Measurements from ENCODE around the gene KMT5C. TPM values are rescaled to one million over a fixed set of nuclear protein-coding genes. Genes with fewer than 3 reads are reported as not detected.

KMT5C gene
- total and polyA plus RNA-seq, 2 experiments from 2014 or later = 63.5 to 82.4 TPM

DNA sequence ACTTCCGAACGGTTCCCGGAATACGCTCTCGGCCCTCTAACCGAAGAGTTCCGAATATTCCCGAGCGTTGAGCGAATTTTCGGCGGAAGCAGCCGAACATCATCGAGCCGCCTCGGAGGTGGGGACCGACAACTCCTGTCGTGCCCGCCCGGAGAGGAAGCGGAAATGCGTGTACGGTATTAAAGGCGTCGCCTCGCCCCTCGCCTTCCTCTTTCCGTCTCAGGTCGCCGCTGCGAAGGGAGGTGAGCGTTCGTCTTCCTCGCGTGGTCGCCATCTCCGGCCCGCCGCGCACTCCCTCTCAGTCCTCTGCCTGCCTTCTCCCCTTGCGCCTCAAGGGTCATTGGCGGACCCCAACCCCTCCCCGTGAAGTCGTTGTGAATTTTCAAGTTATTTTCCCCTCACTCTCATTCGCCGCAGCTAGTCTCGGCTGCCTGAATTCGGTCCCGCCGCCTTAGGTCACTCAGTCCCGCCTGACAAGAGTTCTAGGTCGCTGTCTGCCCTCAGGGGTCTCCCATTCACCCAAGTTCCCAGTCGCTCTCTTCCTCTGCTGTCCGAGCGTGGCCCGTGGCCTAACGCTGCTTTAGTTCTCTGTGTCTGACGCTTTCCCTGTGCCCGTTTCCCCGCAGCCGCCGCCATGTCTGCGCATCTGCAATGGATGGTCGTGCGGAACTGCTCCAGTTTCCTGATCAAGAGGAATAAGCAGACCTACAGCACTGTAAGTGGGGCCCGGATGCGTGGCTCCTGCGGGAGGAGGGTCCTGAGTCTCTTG, 46.2 kb downstream of the KMT5C start, which contains the start of gene RPL28:
RPL28 (plus strand) TSS at position 209 of the 769 bp plus-strand sequence; CDS start at position 635, 426 bp downstream.
- TF ChIP-seq, protein P1, sequence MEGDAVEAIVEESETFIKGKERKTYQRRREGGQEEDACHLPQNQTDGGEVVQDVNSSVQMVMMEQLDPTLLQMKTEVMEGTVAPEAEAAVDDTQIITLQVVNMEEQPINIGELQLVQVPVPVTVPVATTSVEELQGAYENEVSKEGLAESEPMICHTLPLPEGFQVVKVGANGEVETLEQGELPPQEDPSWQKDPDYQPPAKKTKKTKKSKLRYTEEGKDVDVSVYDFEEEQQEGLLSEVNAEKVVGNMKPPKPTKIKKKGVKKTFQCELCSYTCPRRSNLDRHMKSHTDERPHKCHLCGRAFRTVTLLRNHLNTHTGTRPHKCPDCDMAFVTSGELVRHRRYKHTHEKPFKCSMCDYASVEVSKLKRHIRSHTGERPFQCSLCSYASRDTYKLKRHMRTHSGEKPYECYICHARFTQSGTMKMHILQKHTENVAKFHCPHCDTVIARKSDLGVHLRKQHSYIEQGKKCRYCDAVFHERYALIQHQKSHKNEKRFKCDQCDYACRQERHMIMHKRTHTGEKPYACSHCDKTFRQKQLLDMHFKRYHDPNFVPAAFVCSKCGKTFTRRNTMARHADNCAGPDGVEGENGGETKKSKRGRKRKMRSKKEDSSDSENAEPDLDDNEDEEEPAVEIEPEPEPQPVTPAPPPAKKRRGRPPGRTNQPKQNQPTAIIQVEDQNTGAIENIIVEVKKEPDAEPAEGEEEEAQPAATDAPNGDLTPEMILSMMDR (IDR thresholded peaks at IDR 0.05; ENCODE audit: low read depth, low read length) = no peak
- H3K4me1 ChIP-seq (ENCODE audit: low read depth) = peaks cover 20% of the 10 kb centered on the region
- peak within 1 kb of the TSS; percentile 71 for H3K27ac ChIP-seq
- peak within 1 kb of the TSS; percentile 89 for H3K4me3 ChIP-seq
- peak; percentile 98 to 99 for DNase-seq (ENCODE audit: low read depth in 1 of 2, low spot score in 1 of 2)
- H3K9me3 ChIP-seq (ENCODE audit: low read depth) = no peaks in the 10 kb centered on the region
- H3K27me3 ChIP-seq = no peaks in the 10 kb centered on the region
- H3K36me3 ChIP-seq = peaks cover 22% of the 10 kb centered on the region

DNA sequence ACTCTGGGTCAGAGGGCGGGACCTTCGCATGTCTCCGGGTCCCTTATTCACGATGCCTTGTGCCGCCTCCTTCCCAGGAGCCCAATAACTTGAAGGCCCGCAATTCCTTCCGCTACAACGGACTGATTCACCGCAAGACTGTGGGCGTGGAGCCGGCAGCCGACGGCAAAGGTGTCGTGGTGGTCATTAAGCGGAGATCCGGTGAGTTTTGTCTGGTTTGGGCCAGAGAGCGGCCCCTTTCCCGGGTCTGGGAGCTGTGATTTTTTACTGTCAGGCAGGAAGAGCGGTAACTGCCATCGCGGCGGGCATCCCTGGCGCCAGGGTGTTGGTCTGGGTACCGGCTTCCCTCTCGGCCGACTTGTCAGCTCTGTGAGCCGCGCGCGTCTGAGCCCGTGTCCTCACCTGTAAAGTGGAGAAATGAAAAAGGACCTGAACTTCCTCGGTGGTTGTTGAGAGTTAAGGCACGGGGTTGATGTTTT, 46.9 kb downstream of the KMT5C start:
- Histone ChIP-seq H3K36me3 (peaks cover 27% of the 10 kb centered on the region), H3K4me3 (peak overlapping the region; percentile 89), H3K9me3 (ENCODE audit: low read depth) (no peaks in the 10 kb centered on the region), H3K27me3 (no peaks in the 10 kb centered on the region), H3K27ac (no peak overlapping the region), H3K4me1 (ENCODE audit: low read depth) (peaks cover 20% of the 10 kb centered on the region)
- TF ChIP-seq, protein P1 (IDR thresholded peaks at IDR 0.05; ENCODE audit: low read depth, low read length) = no peak
- DNase-seq (ENCODE audit: low read depth in 1 of 2, low spot score in 1 of 2) = no peak

DNA sequence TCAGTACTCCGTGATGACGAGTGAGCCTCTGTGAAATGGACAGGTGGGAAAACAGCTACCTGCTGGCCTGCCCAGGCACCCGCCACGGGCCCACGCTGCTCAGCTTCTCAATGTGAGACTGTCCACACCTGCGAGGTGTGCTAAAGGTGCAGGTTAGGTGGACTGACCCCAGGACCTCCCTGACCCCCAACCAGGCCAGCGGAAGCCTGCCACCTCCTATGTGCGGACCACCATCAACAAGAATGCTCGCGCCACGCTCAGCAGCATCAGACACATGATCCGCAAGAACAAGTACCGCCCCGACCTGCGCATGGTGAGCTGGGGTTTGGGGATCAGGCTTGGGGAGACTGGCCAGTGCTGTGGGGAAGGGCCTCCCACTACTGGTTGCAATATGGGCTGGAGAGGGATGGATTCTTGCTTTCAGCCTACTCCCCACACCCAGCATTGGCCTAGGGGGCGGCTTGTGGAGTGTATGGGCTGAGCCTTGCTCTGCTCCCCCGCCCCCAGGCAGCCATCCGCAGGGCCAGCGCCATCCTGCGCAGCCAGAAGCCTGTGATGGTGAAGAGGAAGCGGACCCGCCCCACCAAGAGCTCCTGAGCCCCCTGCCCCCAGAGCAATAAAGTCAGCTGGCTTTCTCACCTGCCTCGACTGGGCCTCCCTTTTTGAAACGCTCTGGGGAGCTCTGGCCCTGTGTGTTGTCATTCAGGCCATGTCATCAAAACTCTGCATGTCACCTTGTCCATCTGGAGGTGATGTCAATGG, 48.2 kb downstream of the KMT5C start:
- TF ChIP-seq, protein P1 (IDR thresholded peaks at IDR 0.05; ENCODE audit: low read depth, low read length) = no peak
- no peak for DNase-seq (ENCODE audit: low read depth in 1 of 2, low spot score in 1 of 2)
- H3K4me3 ChIP-seq = no peak overlapping the region

DNA sequence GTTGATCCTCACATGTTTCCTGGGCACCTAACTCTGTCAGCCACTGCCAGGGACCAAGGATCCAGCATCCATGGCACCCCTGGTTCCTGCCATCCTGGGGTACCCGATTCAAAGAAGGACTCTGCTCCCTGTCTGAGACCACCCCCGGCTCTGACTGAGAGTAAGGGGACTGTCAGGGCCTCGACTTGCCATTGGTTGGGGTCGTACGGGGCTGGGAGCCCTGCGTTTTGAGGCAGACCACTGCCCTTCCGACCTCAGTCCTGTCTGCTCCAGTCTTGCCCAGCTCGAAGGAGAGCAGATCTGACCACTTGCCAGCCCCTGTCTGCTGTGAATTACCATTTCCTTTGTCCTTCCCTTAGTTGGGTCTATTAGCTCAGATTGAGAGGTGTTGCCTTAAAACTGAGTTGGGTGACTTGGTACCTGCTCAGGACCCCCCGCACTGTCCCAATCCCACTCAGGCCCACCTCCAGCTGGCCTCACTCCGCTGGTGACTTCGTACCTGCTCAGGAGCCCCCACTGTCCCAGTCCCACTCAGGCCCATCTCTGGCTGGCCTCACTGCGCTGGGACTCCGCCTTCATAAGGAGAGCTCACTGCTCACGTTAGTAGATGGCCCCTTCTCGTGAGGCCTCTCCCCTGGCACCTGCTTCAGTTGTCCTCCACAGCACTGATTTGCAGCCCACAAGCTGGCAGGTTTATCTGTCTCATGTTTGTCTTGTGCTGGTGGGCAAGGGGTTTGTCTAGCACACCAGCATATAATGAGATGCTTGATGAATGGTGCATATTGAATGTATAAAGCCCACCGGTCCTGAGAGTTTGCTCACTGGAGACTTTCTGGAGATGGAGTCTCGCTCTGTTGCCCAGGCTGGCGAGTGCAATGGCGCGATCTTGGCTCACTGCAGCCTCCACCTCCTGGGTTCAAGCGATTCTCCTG, 50.0 kb downstream of the KMT5C start:
- TF ChIP-seq, protein P1 (IDR thresholded peaks at IDR 0.05; ENCODE audit: low read depth, low read length) = no peak
- DNase-seq (ENCODE audit: low read depth in 1 of 2, low spot score in 1 of 2) = no peak
- Histone ChIP-seq H3K36me3 (peaks cover 28% of the 10 kb centered on the region), H3K9me3 (ENCODE audit: low read depth) (no peaks in the 10 kb centered on the region), H3K27me3 (no peaks in the 10 kb centered on the region), H3K4me3 (no peak overlapping the region), H3K4me1 (ENCODE audit: low read depth) (peaks cover 15% of the 10 kb centered on the region), H3K27ac (no peak overlapping the region)

More for the DNA sequence above, 48.2 kb downstream of the KMT5C start:
- H3K4me1 ChIP-seq (ENCODE audit: low read depth) = peaks cover 20% of the 10 kb centered on the region
- H3K36me3 ChIP-seq = peaks cover 28% of the 10 kb centered on the region
- H3K27ac ChIP-seq = no peak overlapping the region
- H3K9me3 ChIP-seq (ENCODE audit: low read depth) = no peaks in the 10 kb centered on the region
- no peaks in the 10 kb centered on the region for H3K27me3 ChIP-seq

DNA sequence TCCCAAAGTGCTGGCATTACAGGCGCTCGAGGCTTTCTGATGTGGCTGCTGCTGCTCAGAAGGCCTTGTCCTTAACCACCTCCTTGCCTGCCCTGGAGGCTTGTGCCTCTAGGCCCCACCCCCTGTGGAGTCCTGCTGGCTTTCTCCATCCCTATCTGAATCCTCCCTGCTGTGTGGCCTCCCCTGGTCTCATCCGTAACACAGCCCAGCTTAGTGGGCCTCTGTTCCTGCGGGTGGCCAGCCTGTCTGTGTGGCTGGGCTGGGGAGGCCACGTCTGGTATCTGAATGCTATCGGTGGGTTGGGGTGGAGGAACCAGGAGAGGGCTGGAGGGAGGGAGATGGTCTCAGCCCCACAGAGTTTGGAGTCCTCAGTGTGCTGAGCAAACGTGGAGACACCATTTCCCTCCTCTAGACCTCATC, 50.8 kb downstream of the KMT5C start:
- Histone ChIP-seq H3K4me1 (ENCODE audit: low read depth) (peaks cover 10% of the 10 kb centered on the region), H3K36me3 (peaks cover 28% of the 10 kb centered on the region), H3K4me3 (no peak overlapping the region), H3K9me3 (ENCODE audit: low read depth) (no peaks in the 10 kb centered on the region), H3K27ac (no peak overlapping the region), H3K27me3 (no peaks in the 10 kb centered on the region)
- TF ChIP-seq, protein P1 (IDR thresholded peaks at IDR 0.05; ENCODE audit: low read depth, low read length) = no peak
- DNase-seq (ENCODE audit: low read depth in 1 of 2, low spot score in 1 of 2) = no peak
